SK-N-SH (cell line): ENCODE measurements around the gene HSF2. TPM values are rescaled to one million over a fixed set of nuclear protein-coding genes. Genes with fewer than 3 reads are reported as not detected.
"Not testable (repeated sequence)": the region's sequence is repeated elsewhere in the genome, so short reads cannot be mapped to it uniquely, and the experiment has no call there.

ENCODE experiments used
- CTCF ChIA-PET: fragments of 300-600, 350-600 bp; formaldehyde crosslinking; extraction: SDS; loops from one replicate; lab custom pipeline; 2021; lab: Yijun Ruan, JAX
- POLR2A ChIA-PET: fragments of 350-600 bp; sonication (Branson Sonifier 250); formaldehyde crosslinking; extraction: SDS; loops from one replicate; lab custom pipeline; 2020; ENCODE audit warnings: antibody characterized with exemption, inconsistent platforms; lab: Yijun Ruan, JAX
- DNase-seq: peaks from one replicate; pipeline ENCODE4 v3.0.0; 2012
- H2AFZ ChIP-seq: fragments of 200-600 bp; sonication (generic); 2 replicates; pipeline ENCODE4 v1.8.1; 2016; ENCODE audit warnings: antibody characterized with exemption, mild to moderate bottlenecking, low read depth
- H3F3A ChIP-seq: fragments of 200-600 bp; sonication (generic); replicated peaks from 2 replicates; pipeline ENCODE3; 2016; ENCODE audit warnings: antibody characterized with exemption, mild to moderate bottlenecking; ENCODE audit not compliant: insufficient read depth
- H3K27ac ChIP-seq, 2 experiments: fragments of 200-500 bp in 1 of 2; fragments of 200-600 bp in 1 of 2; sonication (Bioruptor generic) in 1 of 2; sonication (generic), shearing (Covaris generic) in 1 of 2; 2 replicates each; pipeline versions ENCODE4 v1.5.1 to v1.6.1; 2014 to 2016; ENCODE audit warnings: low read depth in 2 of 2, inconsistent platforms in 1 of 2, low read length in 1 of 2, mild to moderate bottlenecking in 1 of 2, mixed read lengths in 1 of 2
- H3K27me3 ChIP-seq: fragments of 200-600 bp; sonication (generic), shearing (Covaris generic); 2 replicates; pipeline ENCODE4 v1.6.1; 2016; ENCODE audit warnings: mixed run types; ENCODE audit not compliant: insufficient read depth
- H3K36me3 ChIP-seq, 2 experiments: fragments of 200-500 bp in 1 of 2; fragments of 200-600 bp in 1 of 2; sonication (Bioruptor generic) in 1 of 2; sonication (generic) in 1 of 2; replicated peaks in 1 of 2; 2 replicates each; pipeline versions ENCODE3 to v1.5.1; 2014 to 2016; ENCODE audit warnings: low read length in 1 of 2, mild to moderate bottlenecking in 1 of 2; ENCODE audit not compliant: insufficient read depth in 2 of 2, control insufficient read depth in 1 of 2
- H3K4me1 ChIP-seq, 2 experiments: fragments of 200-500 bp in 1 of 2; fragments of 200-600 bp in 1 of 2; sonication (Bioruptor generic) in 1 of 2; sonication (generic), shearing (Covaris generic) in 1 of 2; 2 replicates each; pipeline versions ENCODE4 v1.5.1 to v1.6.1; 2014 to 2016; ENCODE audit warnings: low read depth in 1 of 2, low read length in 1 of 2, mixed run types in 1 of 2; ENCODE audit not compliant: insufficient read depth in 2 of 2, control insufficient read depth in 1 of 2
- H3K4me2 ChIP-seq: fragments of 200-600 bp; sonication (generic), shearing (Covaris generic); 2 replicates; pipeline ENCODE4 v1.6.1; 2017; ENCODE audit warnings: mixed run types
- H3K4me3 ChIP-seq, 2 experiments: fragments of 200-500 bp in 1 of 2; fragments of 200-600 bp in 1 of 2; sonication (Bioruptor generic) in 1 of 2; sonication (generic), shearing (Covaris generic) in 1 of 2; 2 replicates each; pipeline versions ENCODE4 v1.5.1 to v1.8.1; 2014 to 2016; ENCODE audit warnings: low read depth in 2 of 2, inconsistent platforms in 1 of 2, low read length in 1 of 2, mild to moderate bottlenecking in 1 of 2, mixed read lengths in 1 of 2, moderate library complexity in 1 of 2
- H3K79me2 ChIP-seq: fragments of 200-600 bp; sonication (generic); 2 replicates; pipeline ENCODE4 v1.8.1; 2017; ENCODE audit warnings: mild to moderate bottlenecking; ENCODE audit not compliant: insufficient read depth
- H3K9ac ChIP-seq: fragments of 200-600 bp; sonication (generic); 2 replicates; pipeline ENCODE4 v1.6.1; 2017; ENCODE audit warnings: mixed run types
- H3K9me2 ChIP-seq: fragments of 200-600 bp; sonication (generic); 2 replicates; pipeline ENCODE4 v1.6.1; 2017; ENCODE audit warnings: mixed run types
- H3K9me3 ChIP-seq: fragments of 200-600 bp; sonication (generic); 2 replicates; pipeline ENCODE4 v1.6.1; 2017; ENCODE audit warnings: mixed run types, mild to moderate bottlenecking, moderate library complexity
- H4K20me1 ChIP-seq: fragments of 200-600 bp; sonication (generic); 2 replicates; pipeline ENCODE4 v1.6.1; 2017; ENCODE audit warnings: mild to moderate bottlenecking, mixed run types; ENCODE audit not compliant: insufficient read depth
- CHD2 ChIP-seq: fragments of 150-350 bp; IDR thresholded peaks from 2 replicates; pipeline ENCODE4 v1.6.1; 2018; ENCODE audit warnings: low read length; ENCODE audit not compliant: partially characterized antibody
- CTCF ChIP-seq: fragments of 200-600 bp; sonication (generic); IDR thresholded peaks from 2 replicates; pipeline ENCODE4 v1.6.1; 2017; ENCODE audit warnings: antibody characterized with exemption, mild to moderate bottlenecking, moderate library complexity
- ELF1 ChIP-seq: IDR thresholded peaks from 2 replicates; pipeline ENCODE4 v1.4.0; 2012
- EZH2phosphoT487 ChIP-seq: fragments of 200-600 bp; sonication (generic); IDR thresholded peaks from 2 replicates; pipeline ENCODE4 v1.6.1; 2017; ENCODE audit warnings: low read depth, mixed run types, mild to moderate bottlenecking, antibody characterized with exemption, moderate library complexity, borderline replicate concordance
- FOXM1 ChIP-seq: IDR thresholded peaks from 2 replicates; pipeline ENCODE4 v1.4.0; 2012; ENCODE audit warnings: low read depth, mild to moderate bottlenecking
- GATA2 ChIP-seq: sonication (generic); formaldehyde crosslinking; IDR thresholded peaks from 2 replicates; pipeline ENCODE4 v1.5.0; 2020; ENCODE audit warnings: mild to moderate bottlenecking, missing genetic modification reagents
- JUND ChIP-seq: IDR thresholded peaks from 2 replicates; pipeline ENCODE4 v1.4.0; 2012
- MAX ChIP-seq: IDR thresholded peaks from 2 replicates; pipeline ENCODE4 v1.4.0; 2012; ENCODE audit warnings: low read depth
- MEF2A ChIP-seq: IDR thresholded peaks from 2 replicates; pipeline ENCODE4 v1.4.0; 2012; ENCODE audit warnings: low read depth, borderline replicate concordance
- MXI1 ChIP-seq: IDR thresholded peaks from 2 replicates; pipeline ENCODE4 v1.6.1; 2012; ENCODE audit warnings: mild to moderate bottlenecking, low read depth, low read length, improper control_type of control experiment
- NFIC ChIP-seq: IDR thresholded peaks from 2 replicates; pipeline ENCODE4 v1.4.0; 2012; ENCODE audit warnings: borderline replicate concordance
- NRF1 ChIP-seq: IDR thresholded peaks from 2 replicates; pipeline ENCODE4 v1.6.1; 2012; ENCODE audit warnings: low read depth, mild to moderate bottlenecking, low read length
- RAD21 ChIP-seq: IDR thresholded peaks from 2 replicates; pipeline ENCODE4 v1.6.1; 2012; ENCODE audit warnings: mild to moderate bottlenecking, low read length
- REST ChIP-seq: IDR thresholded peaks from 2 replicates; pipeline ENCODE4 v1.6.1; 2012; ENCODE audit warnings: mild to moderate bottlenecking, low read depth, low read length, moderate library complexity
- RFX5 ChIP-seq: IDR thresholded peaks from 2 replicates; pipeline ENCODE4 v1.6.1; 2012; ENCODE audit warnings: mild to moderate bottlenecking, improper control_type of control experiment, low read length
- RXRA ChIP-seq: IDR thresholded peaks from 2 replicates; pipeline ENCODE4 v1.4.0; 2012; ENCODE audit warnings: low read depth, mild to moderate bottlenecking, borderline replicate concordance
- SIN3A ChIP-seq: IDR thresholded peaks from 2 replicates; pipeline ENCODE4 v1.6.1; 2012; ENCODE audit warnings: low read depth, mild to moderate bottlenecking, low read length, moderate library complexity, borderline replicate concordance
- USF2 ChIP-seq: fragments of 150-350 bp; IDR thresholded peaks from 2 replicates; pipeline ENCODE4 v1.6.1; 2017; ENCODE audit warnings: antibody characterized with exemption, low read length, low read depth, borderline replicate concordance
- YY1 ChIP-seq: IDR thresholded peaks from 2 replicates; pipeline ENCODE4 v1.4.0; 2012; ENCODE audit warnings: low read depth, mild to moderate bottlenecking
- ZBTB33 ChIP-seq: IDR thresholded peaks from 2 replicates; pipeline ENCODE4 v1.4.0; 2012; ENCODE audit warnings: low read depth, borderline replicate concordance
- WGBS: methylation state at CpG from one replicate; pipeline ENCODE4 v1.1.6; 2017; ENCODE audit warnings: low lambda C conversion rate; 5-methylcytosine and 5-hydroxymethylcytosine counted together
- polyA plus RNA-seq, 3 experiments: library from polyadenylated mRNA; depleted of rRNA; stranded (reverse); fragments of >200 nt; gene quantifications; 2 replicates each; pipeline ENCODE4 v1.2.3, GENCODE V29; 2012

Gene HSF2
- polyA plus RNA-seq, 1 of the 3 experiments (the other 2 are of a cell fraction) = 22.2 TPM

- H3K36me3 ChIP-seq = peaks cover 53 to 54% of the 10 kb centered on the region in 2 experiments
- H4K20me1 ChIP-seq = peaks cover 81% of the 10 kb centered on the region
- no peaks in the 10 kb centered on the region for H3K9me2 ChIP-seq
- POLR2A ChIA-PET = no interaction called here
- H3K27ac ChIP-seq = no peak overlapping the region
- H3F3A ChIP-seq = peaks cover 6% of the 10 kb centered on the region
- no peaks in the 10 kb centered on the region for H3K9me3 ChIP-seq
- no peak overlapping the region for H3K4me3 ChIP-seq
- H3K9ac ChIP-seq = no peak overlapping the region
- H3K79me2 ChIP-seq = peaks cover 82% of the 10 kb centered on the region
- H3K27me3 ChIP-seq = no peaks in the 10 kb centered on the region
- no peak for TF ChIP-seq NFIC
- TF ChIP-seq MXI1 = no peak
- TF ChIP-seq JUND = no peak
- no peak for TF ChIP-seq CTCF
- TF ChIP-seq REST = no peak
- TF ChIP-seq EZH2phosphoT487 = no peak
- no peak for TF ChIP-seq SIN3A
- TF ChIP-seq ZBTB33 = no peak
- no peak for TF ChIP-seq CHD2
- TF ChIP-seq YY1 = no peak
- TF ChIP-seq ELF1 = no peak
- no peak for TF ChIP-seq MEF2A
- TF ChIP-seq RFX5 = no peak
- no peak for TF ChIP-seq NRF1
- TF ChIP-seq RXRA = no peak
- TF ChIP-seq FOXM1 = no peak
- no peak for TF ChIP-seq RAD21
- TF ChIP-seq MAX = no peak
- no peak for TF ChIP-seq GATA2 (CRISPR knock-in tag)
- TF ChIP-seq USF2 = no peak
- no peak for DNase-seq
- H3K4me2 ChIP-seq = no peak overlapping the region
- no peak overlapping the region for H2AFZ ChIP-seq
- WGBS = 89% methylated on average over 2 of the region's 2 CpGs
- H3K4me1 ChIP-seq = no peaks in the 10 kb centered on the region; a peak in 2 of 4 replicates
- CTCF ChIA-PET = interaction anchor here (0.6 to 0.9 kb wide), 2 partner anchors 33 to 131 kb away, joined by 3 to 4 read pairs; no protein-coding TSS in a partner anchor
Measured at GRCh38 chr6:122459240-122459639, 59.8 kb downstream of the HSF2 start.

GRCh38 chr6:122459865-122460416 is 60.5 kb downstream of the HSF2 start:
- H3F3A ChIP-seq, POLR2A ChIA-PET, H2AFZ ChIP-seq, H3K27ac ChIP-seq, H3K4me1 ChIP-seq, H3K9me3 ChIP-seq, H3K9me2 ChIP-seq, H3K4me3 ChIP-seq, DNase-seq, H3K27me3 ChIP-seq, H3K4me2 ChIP-seq, H3K9ac ChIP-seq: not testable (repeated sequence)
- CTCF ChIA-PET = interaction anchor here (0.6 to 0.9 kb wide), 2 partner anchors 32 to 130 kb away, joined by 3 to 4 read pairs; no protein-coding TSS in a partner anchor
- Histone ChIP-seq H4K20me1 (peaks cover 88% of the 10 kb centered on the region), H3K36me3 (peaks cover 53 to 54% of the 10 kb centered on the region in 2 experiments), H3K79me2 (peaks cover 89% of the 10 kb centered on the region)
- 97% methylated on average over 6 of the region's 8 CpGs for WGBS
